Esophagus muscularis mucosa (tissue), 4 donors: ENCODE measurements around the gene ADCYAP1R1. TPM values are rescaled to one million over a fixed set of nuclear protein-coding genes. Genes with fewer than 3 reads are reported as not detected.

Experiments
- DNase-seq: peaks from one replicate; pipeline ENCODE4 v3.0.0-alpha.2; 2017; ENCODE audit errors: extremely low spot score
- H3K27ac ChIP-seq, 4 donors: fragments of 200-600 bp; sonication (generic); replicated peaks in 1 of 4; 1 replicate in 3 of 4; 2 replicates in 1 of 4; pipeline ENCODE4 v1.5.1; 2016 to 2019; ENCODE audit warnings: mild to moderate bottlenecking in 1 of 4
- H3K27me3 ChIP-seq, 4 donors: fragments of 200-600 bp; sonication (generic); one replicate each; pipeline versions ENCODE4 v1.5.1 to v1.6.0; 2016 to 2019
- H3K36me3 ChIP-seq, 4 donors: fragments of 200-600 bp; sonication (generic); one replicate each; pipeline ENCODE4 v1.5.1; 2016 to 2019
- H3K4me1 ChIP-seq, 4 donors: fragments of 200-600 bp; sonication (generic); one replicate each; pipeline ENCODE4 v1.5.1; 2016 to 2019
- H3K4me3 ChIP-seq, 4 donors: fragments of 200-600 bp; sonication (generic); 1 replicate in 2 of 4; 2 replicates in 2 of 4; pipeline ENCODE4 v1.5.1; 2016 to 2019; ENCODE audit warnings: mild to moderate bottlenecking in 4 of 4, moderate library complexity in 1 of 4
- H3K9me3 ChIP-seq, 4 donors: fragments of 200-600 bp; sonication (generic); 1 replicate in 3 of 4; 2 replicates in 1 of 4; pipeline ENCODE4 v1.5.1; 2016 to 2019
- EP300 ChIP-seq: sonication (generic); formaldehyde crosslinking; IDR thresholded peaks from one replicate; pipeline ENCODE4 v1.6.1; 2017; ENCODE audit warnings: antibody characterized with exemption
- POLR2A ChIP-seq: fragments of 450-650 bp; IDR thresholded peaks from one replicate; pipeline ENCODE4 v1.6.1; 2017; ENCODE audit warnings: antibody characterized with exemption, moderate library complexity, mild to moderate bottlenecking, low read depth
- POLR2AphosphoS5 ChIP-seq, 2 donors: sonication (generic); formaldehyde crosslinking; IDR thresholded peaks; one replicate each; pipeline ENCODE4 v1.6.1; 2017; ENCODE audit warnings: antibody characterized with exemption in 2 of 2
- WGBS: methylation state at CpG from one replicate; pipeline ENCODE4 v1.1.5; 2018; 5-methylcytosine and 5-hydroxymethylcytosine counted together
- intact Hi-C: fragments of 100-400 bp; cut with DNase I; formaldehyde crosslinking; loops from one replicate; pipeline ENCODE4 v1.15.1; 2023
- total RNA-seq, 4 donors: library from RNA; depleted of rRNA; stranded (reverse); fragments of >200 nt; gene quantifications; one replicate each; pipeline versions ENCODE4 v1.1.0 to v1.2.1, GENCODE V29; 2016
- TF ChIP-seq, protein P1 (sequence below), 3 experiments: fragments of 200-600 bp in 2 of 3; fragments of 450-650 bp in 1 of 3; sonication (generic) in 2 of 3; IDR thresholded peaks; one replicate each; pipeline ENCODE4 v1.5.1; 2017 to 2019; ENCODE audit warnings: antibody characterized with exemption in 3 of 3, mild to moderate bottlenecking in 2 of 3, moderate library complexity in 1 of 3

ADCYAP1R1 gene
- total RNA-seq, 4 donors from 2014 or later, result 10.2 to 35.3 (median 25.7) TPM

DNA sequence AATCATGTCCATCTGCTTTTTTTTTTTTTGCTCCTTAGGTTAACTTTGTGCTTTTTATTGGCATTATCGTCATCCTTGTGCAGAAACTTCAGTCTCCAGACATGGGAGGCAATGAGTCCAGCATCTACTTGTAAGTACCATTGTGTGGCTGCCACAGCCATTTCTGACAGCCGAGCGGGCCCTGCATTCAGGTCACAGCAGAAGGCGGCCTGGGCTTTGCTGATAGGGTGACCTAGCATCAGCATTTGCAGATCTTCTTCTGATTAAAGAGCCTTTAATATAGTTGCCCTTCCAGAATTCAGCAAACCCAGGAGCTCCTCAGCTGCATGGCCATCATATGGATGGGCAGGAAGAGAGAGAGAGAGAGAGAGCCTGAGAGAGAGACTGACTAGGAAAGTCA is 40.5 kb downstream of the ADCYAP1R1 start:
- no peak for DNase-seq
- TF ChIP-seq, protein P1, sequence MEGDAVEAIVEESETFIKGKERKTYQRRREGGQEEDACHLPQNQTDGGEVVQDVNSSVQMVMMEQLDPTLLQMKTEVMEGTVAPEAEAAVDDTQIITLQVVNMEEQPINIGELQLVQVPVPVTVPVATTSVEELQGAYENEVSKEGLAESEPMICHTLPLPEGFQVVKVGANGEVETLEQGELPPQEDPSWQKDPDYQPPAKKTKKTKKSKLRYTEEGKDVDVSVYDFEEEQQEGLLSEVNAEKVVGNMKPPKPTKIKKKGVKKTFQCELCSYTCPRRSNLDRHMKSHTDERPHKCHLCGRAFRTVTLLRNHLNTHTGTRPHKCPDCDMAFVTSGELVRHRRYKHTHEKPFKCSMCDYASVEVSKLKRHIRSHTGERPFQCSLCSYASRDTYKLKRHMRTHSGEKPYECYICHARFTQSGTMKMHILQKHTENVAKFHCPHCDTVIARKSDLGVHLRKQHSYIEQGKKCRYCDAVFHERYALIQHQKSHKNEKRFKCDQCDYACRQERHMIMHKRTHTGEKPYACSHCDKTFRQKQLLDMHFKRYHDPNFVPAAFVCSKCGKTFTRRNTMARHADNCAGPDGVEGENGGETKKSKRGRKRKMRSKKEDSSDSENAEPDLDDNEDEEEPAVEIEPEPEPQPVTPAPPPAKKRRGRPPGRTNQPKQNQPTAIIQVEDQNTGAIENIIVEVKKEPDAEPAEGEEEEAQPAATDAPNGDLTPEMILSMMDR (IDR thresholded peaks at IDR 0.05), result no peak
- TF ChIP-seq POLR2A (no peak), POLR2AphosphoS5 (IDR thresholded peaks at IDR 0.05) (no peak), EP300 (no peak)
- Histone ChIP-seq H3K36me3 (no peaks in the 10 kb centered on the region), H3K4me3 (no peak overlapping the region), H3K4me1 (no peaks in the 10 kb centered on the region), H3K9me3 (no peaks in the 10 kb centered on the region), H3K27me3 (peaks cover 0 to 21% (median 0%) of the 10 kb centered on the region in 4 donors), H3K27ac (no peak overlapping the region)
- 97% methylated on average over 4 of the region's 4 CpGs for WGBS
- intact Hi-C loops, result no loop called here

DNA sequence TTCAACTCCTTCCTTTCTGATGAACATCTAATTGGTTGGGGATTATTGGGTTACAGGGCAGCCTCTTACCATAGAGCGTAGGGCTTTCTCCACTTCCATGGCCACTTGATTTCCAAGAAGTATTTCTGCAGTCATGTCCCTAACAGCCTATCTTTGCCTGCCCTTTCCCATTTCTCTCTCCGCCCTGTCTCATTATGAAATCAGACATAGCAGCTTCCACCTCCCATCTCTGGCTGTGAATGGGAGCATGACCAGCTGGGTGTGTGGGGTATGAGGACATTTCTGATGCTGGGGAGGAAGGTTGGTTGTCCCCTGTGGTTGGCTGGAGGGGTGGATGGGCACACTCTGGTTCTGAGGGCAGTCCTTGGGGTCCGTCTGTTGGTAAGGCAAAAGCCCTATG is 41.2 kb downstream of the ADCYAP1R1 start:
- Histone ChIP-seq H3K27ac (no peak overlapping the region), H3K4me3 (no peak overlapping the region), H3K36me3 (no peaks in the 10 kb centered on the region), H3K27me3 (peaks cover 0 to 21% (median 0%) of the 10 kb centered on the region in 4 donors), H3K9me3 (no peaks in the 10 kb centered on the region), H3K4me1 (no peaks in the 10 kb centered on the region)
- WGBS, result 97% methylated on average over 2 of the region's 3 CpGs
- TF ChIP-seq, protein P1 (IDR thresholded peaks at IDR 0.05), result no peak
- TF ChIP-seq POLR2A (no peak), POLR2AphosphoS5 (IDR thresholded peaks at IDR 0.05) (no peak), EP300 (no peak)
- intact Hi-C loops, result no loop called here
- DNase-seq, result no peak

DNA sequence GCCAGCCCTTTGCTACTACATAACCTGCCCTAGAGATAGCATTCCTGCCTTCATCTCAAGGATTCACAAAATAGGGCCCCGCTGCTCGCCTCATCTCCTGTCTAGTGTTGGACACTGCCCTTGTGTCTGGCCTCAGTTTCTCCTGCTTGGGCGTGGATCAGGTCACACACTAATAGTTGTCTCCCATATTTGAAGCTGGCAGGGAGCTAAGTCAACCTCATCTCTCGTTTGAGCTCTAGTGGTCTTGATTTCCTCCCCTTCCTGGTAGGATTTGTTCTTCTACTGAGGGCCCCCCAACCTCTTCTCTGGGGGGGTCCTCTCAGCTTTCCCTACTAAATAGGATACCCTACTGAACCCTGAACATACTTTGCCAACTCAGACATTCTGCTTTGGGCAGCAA is 42.2 kb downstream of the ADCYAP1R1 start:
- WGBS, result 90% methylated on average over 4 of the region's 4 CpGs
- no peaks in the 10 kb centered on the region for H3K9me3 ChIP-seq
- H3K36me3 ChIP-seq, result no peaks in the 10 kb centered on the region
- intact Hi-C loops, result no loop called here
- DNase-seq, result no peak
- TF ChIP-seq POLR2AphosphoS5 (IDR thresholded peaks at IDR 0.05) (no peak), POLR2A (no peak), EP300 (no peak)
- TF ChIP-seq, protein P1 (IDR thresholded peaks at IDR 0.05), result no peak
- H3K4me3 ChIP-seq, result no peak overlapping the region
- H3K27ac ChIP-seq, result no peak overlapping the region
- no peaks in the 10 kb centered on the region for H3K4me1 ChIP-seq
- H3K27me3 ChIP-seq, result peaks cover 0 to 21% (median 0%) of the 10 kb centered on the region in 4 donors

DNA sequence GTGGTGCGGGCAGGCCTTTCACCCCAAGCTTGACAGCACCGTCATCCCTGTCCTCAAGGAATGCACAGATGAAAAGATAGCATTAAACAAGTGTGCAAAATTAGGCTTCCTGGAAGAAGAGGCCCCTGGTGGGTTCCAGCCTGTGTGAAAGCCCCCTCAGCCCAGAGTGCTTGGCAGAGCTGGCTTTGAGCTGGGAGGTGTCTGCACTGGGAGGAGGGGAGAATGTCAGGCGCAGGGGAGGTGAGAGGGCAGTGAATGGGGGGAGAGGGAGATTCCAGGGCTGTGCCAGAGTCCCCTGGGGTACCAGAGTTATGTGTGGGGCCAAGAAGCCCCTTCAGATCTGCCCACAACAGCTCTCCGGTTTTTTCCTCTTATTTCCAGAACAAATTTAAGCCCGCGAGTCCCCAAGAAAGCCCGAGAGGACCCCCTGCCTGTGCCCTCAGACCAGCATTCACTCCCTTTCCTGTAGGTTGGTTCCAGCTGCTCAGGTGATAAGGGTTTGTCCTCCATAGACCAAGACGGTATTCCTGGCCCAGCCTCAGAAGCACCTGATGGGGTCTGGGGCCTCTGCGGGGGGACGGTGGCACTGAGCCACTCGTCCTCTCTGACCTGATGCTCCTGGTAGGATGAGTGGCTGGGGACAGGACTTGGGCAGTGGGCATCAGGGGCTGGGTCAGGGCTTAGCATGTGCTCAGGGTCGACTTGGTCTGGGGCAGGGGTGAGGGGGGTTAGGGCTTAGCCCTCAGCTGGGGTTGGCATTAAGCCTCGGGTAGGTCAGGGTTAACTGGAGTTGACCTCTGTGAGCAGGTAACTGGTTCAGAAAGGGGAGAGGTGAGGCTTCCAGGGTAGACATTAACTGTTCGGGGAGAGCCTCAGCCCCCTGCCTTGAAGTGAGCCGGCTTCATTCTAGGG is 43.4 kb downstream of the ADCYAP1R1 start:
- Histone ChIP-seq H3K27me3 (peaks cover 0 to 21% (median 0%) of the 10 kb centered on the region in 4 donors), H3K4me1 (no peaks in the 10 kb centered on the region), H3K27ac (no peak overlapping the region), H3K4me3 (no peak overlapping the region), H3K36me3 (no peaks in the 10 kb centered on the region), H3K9me3 (no peaks in the 10 kb centered on the region)
- intact Hi-C loops, result no loop called here
- DNase-seq, result no peak
- TF ChIP-seq, protein P1 (IDR thresholded peaks at IDR 0.05), result no peak
- TF ChIP-seq EP300 (no peak), POLR2AphosphoS5 (IDR thresholded peaks at IDR 0.05) (no peak), POLR2A (no peak)
- WGBS, result 87% methylated on average over 13 of the region's 15 CpGs
